ENCODE data around the gene N4BP3.
A peak's percentile ranks its signal among the peaks of the same experiment; 100 is the strongest.

N4BP3 gene

DNA sequence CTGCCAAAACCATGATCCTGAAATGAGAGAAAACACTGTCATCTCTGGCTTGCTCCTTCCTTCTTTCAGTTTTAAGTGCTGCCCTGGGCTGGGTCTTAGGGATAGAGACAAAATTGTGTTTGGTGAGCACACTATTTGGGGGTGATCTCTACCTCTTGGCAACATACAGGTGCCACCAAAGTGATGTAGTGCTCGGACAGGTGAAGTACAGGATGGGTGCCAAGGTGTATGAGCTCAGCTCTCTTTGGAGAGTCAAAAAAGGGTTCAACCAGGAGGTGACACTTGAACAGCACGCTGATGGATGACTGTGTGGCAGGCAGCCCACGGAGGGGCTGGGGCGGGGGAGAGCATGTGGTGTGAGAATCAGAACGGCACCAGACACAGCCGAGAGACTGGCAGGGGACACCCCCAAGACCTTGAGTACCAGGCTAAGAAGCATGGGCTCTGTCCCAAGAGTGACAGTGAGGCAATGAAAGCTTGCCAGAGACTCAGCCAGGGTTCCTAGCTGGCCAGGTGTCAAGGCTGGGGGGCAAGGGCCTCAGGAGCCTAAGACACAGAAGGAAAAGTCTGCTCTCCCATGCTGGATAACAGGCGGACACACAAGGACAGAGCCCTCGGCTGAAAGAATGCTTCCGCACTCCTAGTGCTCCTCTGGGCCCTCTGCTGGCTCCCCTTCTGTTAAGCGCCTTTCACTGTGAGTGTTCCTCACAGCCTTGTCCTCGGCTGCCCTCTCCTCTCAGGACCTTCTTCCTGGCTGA lies 37.8 kb downstream of the N4BP3 start:
- no peak for DNase-seq (ENCODE audit: low read depth)

- no peak for DNase-seq (ENCODE audit: low read depth)
These were observed 39.4 kb downstream of the N4BP3 start for GRCh38 chr5:178152491-178153444.

DNA sequence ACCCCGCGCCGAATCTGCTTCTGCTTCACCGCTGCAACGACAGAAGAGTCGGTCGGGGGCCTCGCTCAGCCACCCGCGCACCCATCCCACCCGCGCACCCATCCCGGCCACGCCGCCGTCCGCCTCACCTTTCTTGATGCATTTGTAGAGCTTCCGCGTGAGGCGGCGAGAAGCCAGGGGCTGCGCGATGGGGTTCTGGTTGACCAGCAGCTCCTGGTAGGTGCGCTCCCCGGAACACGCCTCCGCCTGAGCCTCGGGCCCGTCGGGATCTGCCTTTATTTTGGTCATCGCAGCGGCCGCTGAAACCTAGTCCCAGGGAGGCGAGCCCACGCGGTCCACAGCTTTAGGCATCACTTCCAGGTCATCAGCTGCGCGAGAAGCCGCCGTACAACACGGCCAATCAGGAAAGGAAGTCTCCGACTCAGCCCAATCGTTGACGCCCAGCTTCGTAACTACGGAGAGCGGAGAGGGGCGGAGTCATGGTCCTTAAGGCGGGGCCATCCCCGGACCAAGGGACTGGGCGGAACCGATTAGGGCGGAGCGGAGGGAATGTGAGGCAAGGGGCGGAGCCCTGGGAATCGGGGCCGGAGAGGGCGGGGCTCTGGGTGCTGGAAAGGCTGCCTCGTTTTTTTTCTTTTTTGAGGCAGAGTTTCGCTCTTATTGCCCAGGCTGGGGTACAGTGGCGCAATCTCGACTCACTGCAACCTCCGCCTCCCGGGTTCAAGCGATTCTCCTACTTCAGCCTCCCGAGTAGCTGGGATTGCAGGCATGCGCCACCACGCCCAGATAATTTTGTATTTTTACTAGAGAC lies 40.4 kb downstream of the N4BP3 start, which contains the start of gene NHP2:
Gene NHP2, minus strand, starts transcription at position 356 of the 811 bp plus-strand sequence. Its CDS starts 68 bp downstream, at position 288.
- DNase-seq (ENCODE audit: low read depth): peak; percentile 98

DNA sequence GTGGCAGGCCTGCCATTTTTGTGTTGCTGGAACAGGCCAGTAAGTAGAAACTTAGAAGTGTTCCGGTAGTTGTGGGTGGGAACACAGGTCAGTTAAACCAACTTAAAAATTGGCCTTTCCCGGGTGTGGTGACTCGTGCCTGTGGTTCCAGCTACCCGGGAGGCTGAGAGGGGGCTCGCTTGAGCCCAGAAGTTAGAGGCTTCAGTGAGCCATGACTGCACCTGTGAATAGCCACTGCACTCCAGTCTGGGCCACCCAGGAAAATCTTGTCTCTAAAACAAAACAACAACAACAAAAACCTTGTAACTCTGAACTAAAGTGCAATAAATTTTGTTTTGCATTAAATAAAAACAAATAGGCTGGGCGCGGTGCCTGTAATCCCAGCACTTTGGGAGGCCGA lies 41.7 kb downstream of the N4BP3 start:
- no peak for DNase-seq (ENCODE audit: low read depth)

- no peak for DNase-seq (ENCODE audit: low read depth)
These were observed 46.8 kb downstream of the N4BP3 start for GRCh38 chr5:178160176-178160575.

GRCh38 chr5:178162481-178162880 lies 49.1 kb downstream of the N4BP3 start:
- DNase-seq (ENCODE audit: low read depth): no peak

DNA sequence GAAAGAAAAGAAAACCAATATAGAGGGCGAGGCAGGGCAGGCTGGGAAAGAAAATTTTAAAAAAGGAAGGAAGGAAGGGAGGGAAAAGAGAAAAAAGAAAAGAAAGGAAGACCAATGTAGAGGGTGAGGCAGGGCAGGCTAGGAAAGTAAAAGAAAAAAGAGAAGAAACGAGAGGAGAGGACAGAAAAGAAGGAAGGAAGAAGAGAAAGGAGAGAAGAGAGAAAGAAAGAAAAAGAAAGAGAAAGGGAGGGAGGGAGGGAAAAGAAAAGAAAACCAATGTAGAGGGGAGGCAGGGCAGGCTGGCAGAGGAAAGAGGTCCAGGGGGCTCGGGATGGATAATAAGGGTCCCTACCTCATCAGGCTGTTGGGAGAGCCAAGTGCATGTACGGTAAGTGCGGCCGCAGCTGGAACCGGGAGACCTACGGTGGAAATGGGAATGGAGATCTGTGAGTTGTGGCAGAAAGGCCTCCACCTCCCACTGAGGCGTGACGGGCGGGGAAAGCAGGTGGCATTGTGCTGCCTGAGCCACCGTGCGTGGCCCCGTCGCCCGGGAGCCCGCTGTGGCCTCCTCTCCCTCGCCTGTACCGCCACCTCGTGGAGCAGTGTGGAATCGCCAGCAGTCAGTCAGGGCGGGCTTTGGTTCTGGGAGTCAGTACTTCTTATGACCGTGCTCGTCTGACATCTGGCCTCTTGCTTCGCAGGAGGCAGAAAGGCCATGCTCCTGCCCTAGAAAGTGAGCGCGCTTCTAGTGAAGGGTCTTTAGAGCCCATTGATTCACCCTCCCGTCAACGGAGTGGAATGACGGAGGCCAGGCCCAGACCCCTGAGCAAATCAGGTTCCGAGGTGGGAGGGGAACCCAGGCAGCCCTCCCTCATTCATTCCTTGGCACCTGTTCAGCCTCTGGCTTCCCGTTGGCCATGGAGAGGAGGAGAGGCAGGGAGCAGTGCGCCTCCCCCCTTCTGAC lies 50.7 kb downstream of the N4BP3 start:
- peak; percentile 31 for DNase-seq (ENCODE audit: low read depth)

- DNase-seq (ENCODE audit: low read depth): no peak
These were observed 52.2 kb downstream of the N4BP3 start for GRCh38 chr5:178165581-178165980.

GRCh38 chr5:178170455-178170854 lies 57.1 kb downstream of the N4BP3 start:
- no peak for DNase-seq (ENCODE audit: low read depth)

DNA sequence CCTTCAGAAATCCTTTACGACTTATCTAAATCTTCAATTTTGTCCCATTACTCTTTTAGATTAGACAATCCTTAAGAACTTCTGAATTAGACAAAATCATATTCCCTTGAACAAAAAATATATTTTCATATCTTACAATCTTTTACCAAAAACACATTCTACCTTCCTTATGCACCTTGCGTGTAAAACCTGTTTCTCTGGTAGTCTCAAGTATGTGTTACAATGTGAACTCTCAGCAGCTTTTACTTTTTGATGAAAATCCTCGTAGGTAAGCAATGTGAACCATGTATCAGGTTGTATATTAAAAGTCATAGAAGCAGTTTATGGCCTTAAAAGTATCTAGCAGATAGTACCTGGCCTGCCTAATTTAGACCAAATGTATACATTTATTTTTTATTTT lies 61.1 kb downstream of the N4BP3 start:
- DNase-seq (ENCODE audit: low read depth): no peak

Data from stromal cell of bone marrow (primary cell).